IPS-18a (cell line): ENCODE data around the gene SNX8.

Source experiments
- H3K27ac ChIP-seq: one replicate; pipeline ENCODE4 v1.5.1; 2013; ENCODE audit warnings: low read length
- H3K27me3 ChIP-seq: one replicate; pipeline ENCODE4 v1.6.1; 2013; ENCODE audit warnings: mild to moderate bottlenecking, low read length; ENCODE audit not compliant: control insufficient read depth, insufficient read depth
- H3K36me3 ChIP-seq: one replicate; pipeline ENCODE4 v1.6.1; 2013; ENCODE audit warnings: low read depth, low read length; ENCODE audit not compliant: control insufficient read depth
- H3K4me1 ChIP-seq: one replicate; pipeline ENCODE4 v1.6.1; 2013; ENCODE audit warnings: low read depth, low read length; ENCODE audit not compliant: control insufficient read depth
- H3K4me3 ChIP-seq: one replicate; pipeline ENCODE4 v1.5.1; 2013; ENCODE audit warnings: low read length
- H3K9ac ChIP-seq: one replicate; pipeline ENCODE4 v1.6.1; 2013; ENCODE audit warnings: mild to moderate bottlenecking, low read length, moderate library complexity
- H3K9me3 ChIP-seq: one replicate; pipeline ENCODE4 v1.6.1; 2013; ENCODE audit warnings: low read depth, low read length; ENCODE audit not compliant: control insufficient read depth

The SNX8 gene

DNA sequence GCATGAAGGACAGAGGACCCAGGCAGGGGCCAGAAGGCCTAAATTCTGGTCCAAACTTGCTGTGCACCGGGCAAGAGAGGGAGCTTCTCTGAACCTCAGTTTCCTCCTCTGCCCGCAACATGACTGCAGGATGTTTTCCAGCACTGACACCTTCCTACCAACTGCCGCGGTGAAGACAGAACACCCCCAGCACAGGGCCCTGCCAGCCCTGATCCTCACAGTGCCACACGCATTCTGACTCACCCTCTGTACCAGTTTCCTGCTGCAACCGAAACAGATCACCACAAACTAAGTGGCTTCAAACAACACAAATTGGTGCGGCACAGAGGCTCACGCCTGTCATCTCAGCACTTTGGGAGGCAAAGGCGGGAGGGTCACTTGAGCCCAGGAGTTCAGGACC lies 99.6 kb downstream of the SNX8 start:
- peaks cover 68% of the 10 kb centered on the region for H3K36me3 ChIP-seq
- no peak overlapping the region for H3K4me3 ChIP-seq
- H3K9me3 ChIP-seq: no peaks in the 10 kb centered on the region
- no peaks in the 10 kb centered on the region for H3K4me1 ChIP-seq
- H3K27me3 ChIP-seq: no peaks in the 10 kb centered on the region
- H3K9ac ChIP-seq: no peak overlapping the region
- no peak overlapping the region for H3K27ac ChIP-seq

DNA sequence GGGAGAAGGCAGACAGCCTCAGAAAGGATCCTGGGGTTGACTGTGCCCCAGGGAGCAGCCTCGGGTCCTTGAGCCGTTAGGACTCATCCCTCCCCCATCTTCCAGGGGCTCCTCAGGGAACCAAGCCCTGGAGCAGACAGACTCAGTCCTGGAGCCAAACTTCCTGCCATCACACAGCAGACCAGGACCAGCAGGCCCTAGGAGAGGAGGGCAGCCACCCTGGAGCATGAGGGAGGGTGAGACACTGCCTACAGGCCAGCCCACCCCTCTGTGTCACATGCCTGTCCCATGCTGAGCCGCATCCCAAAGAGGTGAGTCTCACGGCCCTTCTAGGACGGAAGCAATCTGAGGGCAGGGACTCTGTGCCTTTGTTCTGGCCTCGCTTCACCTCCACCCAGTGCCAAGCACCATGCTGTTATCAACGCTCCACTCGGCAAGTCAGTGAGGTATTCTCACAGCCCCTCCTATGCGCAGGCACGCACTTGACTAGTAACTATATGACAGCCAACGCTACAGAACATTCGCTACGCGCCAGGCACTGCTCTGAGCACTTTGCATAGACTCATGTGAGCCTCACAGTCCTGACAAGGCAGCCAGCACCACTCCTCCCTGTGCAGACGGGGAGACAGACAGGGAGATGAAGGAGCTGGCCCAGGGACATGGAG lies 100.6 kb downstream of the SNX8 start:
- H3K9me3 ChIP-seq: no peaks in the 10 kb centered on the region
- no peak overlapping the region for H3K27ac ChIP-seq
- H3K4me3 ChIP-seq: no peak overlapping the region
- no peaks in the 10 kb centered on the region for H3K27me3 ChIP-seq
- no peak overlapping the region for H3K9ac ChIP-seq
- no peaks in the 10 kb centered on the region for H3K4me1 ChIP-seq
- peaks cover 68% of the 10 kb centered on the region for H3K36me3 ChIP-seq

DNA sequence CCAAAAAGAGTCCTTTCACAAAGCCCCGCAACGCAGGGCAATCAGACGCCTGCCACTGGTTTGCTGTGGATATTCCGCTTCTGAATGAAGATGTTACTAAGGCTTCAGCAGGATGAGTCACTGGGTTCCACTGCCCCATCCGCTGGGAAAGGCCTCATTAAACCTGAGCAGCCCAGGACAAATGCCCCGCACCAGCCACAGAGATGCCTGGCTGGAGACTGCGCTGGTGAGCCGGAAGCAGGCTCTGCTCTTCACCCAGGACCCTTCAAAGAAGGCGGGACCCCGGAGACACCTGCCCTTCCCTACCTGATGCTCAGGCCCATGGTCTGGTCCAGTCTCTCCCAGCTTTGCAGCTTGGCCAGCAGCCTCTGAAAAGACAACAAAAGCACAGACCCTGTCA lies 101.3 kb downstream of the SNX8 start:
- H3K9me3 ChIP-seq: no peaks in the 10 kb centered on the region
- no peak overlapping the region for H3K27ac ChIP-seq
- no peaks in the 10 kb centered on the region for H3K27me3 ChIP-seq
- H3K36me3 ChIP-seq: peaks cover 69% of the 10 kb centered on the region
- no peak overlapping the region for H3K4me3 ChIP-seq
- no peak overlapping the region for H3K9ac ChIP-seq
- no peaks in the 10 kb centered on the region for H3K4me1 ChIP-seq

DNA sequence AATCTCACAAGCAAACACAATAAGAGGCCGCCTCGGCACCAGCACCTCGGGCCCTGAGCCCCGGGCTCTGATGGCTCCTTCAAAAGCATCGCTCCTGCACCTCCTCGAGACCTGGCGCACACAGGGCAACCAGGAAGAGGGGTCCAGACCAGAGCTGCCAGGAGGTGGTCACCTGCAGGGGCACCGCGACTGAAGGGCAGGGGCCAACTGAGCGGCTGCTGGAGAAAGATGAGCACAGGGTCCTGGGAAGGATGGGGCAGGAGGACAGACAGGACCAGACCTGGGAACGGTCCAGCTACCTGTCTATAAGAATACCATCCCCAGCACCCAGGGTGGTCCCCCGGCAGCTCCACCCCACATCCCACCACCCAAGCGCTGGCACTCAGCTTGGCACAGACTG lies 102.3 kb downstream of the SNX8 start:
- no peaks in the 10 kb centered on the region for H3K27me3 ChIP-seq
- no peaks in the 10 kb centered on the region for H3K9me3 ChIP-seq
- no peaks in the 10 kb centered on the region for H3K4me1 ChIP-seq
- H3K4me3 ChIP-seq: no peak overlapping the region
- peaks cover 69% of the 10 kb centered on the region for H3K36me3 ChIP-seq
- no peak overlapping the region for H3K27ac ChIP-seq
- H3K9ac ChIP-seq: no peak overlapping the region

DNA sequence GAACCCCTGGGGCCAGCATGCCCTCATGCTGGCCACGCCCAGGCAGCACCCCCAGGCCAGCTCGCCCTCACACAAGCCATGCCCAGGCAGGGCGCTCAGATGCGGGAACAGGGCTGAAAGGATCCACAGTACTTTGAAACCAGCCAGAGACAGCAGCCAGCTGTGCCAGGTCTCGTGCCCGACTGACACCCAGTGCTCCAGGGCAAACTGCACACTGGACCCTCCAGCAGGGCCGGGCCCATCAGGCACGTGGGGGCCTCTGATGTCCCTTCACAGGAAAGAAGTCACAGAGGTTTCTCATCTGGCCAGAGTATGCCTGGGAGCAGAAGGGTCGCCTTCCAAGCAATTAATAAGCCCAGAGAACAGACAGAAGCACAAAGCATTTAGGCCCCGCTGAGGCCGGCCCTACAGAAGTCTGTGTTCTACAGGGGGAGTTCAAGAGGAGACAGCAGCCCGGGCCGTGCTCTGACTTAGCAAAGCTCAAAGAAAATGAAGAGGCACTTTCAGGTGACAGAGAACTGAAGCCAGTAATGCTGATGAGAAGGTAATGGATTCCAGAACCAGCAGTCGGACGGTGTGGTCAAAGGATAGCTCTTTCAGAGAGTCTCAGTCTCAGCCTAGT lies 102.9 kb downstream of the SNX8 start:
- Histone ChIP-seq H3K4me1 (no peaks in the 10 kb centered on the region), H3K4me3 (no peak overlapping the region), H3K36me3 (peaks cover 66% of the 10 kb centered on the region), H3K9ac (no peak overlapping the region), H3K27me3 (no peaks in the 10 kb centered on the region), H3K27ac (no peak overlapping the region), H3K9me3 (no peaks in the 10 kb centered on the region)

DNA sequence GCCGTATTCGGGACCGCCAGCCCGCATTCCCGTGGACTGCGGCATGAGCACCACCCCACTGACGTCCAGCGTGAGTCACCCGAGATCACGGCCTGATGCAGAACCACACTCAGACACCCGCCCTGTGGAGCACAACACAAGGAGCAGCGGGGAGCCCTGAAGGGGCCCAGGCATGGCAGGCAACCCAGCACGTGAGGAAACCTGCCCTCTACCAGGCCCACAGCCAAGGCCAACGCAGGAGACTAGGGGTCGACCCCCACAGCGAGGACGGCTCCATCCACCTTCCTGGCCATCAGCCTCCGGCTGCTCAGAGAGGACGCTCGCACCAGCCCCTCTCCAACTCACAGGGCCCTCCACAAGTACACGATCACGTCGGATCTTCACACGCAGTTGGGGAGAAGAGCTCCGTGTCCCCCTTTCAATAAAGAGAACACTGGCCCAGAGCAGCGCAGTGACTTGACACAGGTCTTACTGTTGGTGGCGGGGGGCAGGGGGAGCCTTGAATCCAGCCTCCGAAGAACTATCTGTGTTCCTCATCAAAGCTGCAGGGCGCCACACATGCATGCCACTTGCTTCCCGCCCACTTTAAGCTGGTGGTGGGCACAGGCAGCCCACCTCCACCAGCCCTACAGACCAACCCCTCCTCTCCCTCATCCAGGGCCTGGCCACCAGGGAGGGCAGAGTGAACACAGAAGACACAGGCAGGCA lies 103.5 kb downstream of the SNX8 start:
- no peaks in the 10 kb centered on the region for H3K27me3 ChIP-seq
- H3K4me3 ChIP-seq: no peak overlapping the region
- H3K9me3 ChIP-seq: no peaks in the 10 kb centered on the region
- no peak overlapping the region for H3K27ac ChIP-seq
- no peaks in the 10 kb centered on the region for H3K4me1 ChIP-seq
- no peak overlapping the region for H3K9ac ChIP-seq
- H3K36me3 ChIP-seq: peaks cover 60% of the 10 kb centered on the region

DNA sequence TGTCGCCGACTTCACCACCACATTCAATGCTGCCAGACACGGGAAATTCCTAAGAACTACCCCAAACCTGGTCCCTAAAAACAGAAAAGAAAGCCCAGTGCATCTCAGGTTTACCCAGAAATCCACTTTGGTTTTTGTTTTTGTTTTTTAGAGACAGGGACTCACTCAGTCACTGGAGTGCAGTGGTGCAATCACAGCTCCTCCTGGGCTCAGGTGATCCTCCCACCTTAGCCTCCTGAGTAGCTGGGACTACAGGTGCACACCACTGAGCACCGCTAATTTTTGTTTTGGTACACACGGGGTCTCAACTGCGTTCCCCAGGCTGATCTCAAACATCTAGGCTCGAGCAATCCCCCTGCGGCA lies 104.3 kb downstream of the SNX8 start:
- peaks cover 54% of the 10 kb centered on the region for H3K36me3 ChIP-seq
- no peak overlapping the region for H3K27ac ChIP-seq
- H3K9ac ChIP-seq: no peak overlapping the region

DNA sequence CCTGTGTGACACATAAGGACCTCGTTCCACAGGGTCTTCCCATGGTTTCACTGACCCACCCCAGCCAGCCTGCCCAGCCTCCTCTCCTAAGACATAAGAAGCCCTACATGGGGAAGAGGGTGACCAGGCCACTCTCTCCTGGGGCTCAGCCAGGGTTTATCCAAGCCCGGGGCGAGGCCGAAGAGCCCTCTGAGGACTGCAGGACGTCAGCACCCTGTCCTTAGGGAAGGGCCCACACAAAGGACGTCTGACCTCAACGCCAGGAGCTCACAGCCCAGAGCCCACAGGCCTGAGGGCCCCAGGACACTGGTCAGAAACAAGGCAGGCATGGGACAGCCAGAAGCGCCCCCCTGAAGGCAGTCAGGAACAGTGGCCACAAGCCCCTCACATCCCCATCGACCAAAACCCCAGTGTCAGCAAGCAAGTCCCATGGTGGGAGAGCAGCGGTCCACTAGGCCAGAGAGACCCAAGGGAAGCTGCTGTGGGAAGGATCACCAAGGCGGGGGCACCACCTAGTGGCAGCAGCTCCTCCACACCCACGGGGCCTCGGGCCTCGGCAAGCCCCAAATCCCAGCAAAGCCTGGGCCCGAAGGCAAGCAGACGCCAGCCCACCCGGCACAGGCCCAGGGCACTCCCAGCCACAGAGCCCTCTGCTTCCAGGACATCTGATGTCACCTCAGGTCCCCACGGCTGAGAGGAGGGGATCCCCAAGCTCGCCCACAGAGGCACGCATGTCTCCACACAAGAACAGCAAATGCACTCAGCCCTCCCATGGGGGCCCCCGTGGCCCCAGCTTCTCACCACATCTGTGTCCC lies 104.9 kb downstream of the SNX8 start:
- Histone ChIP-seq H3K36me3 (peaks cover 53% of the 10 kb centered on the region), H3K9ac (no peak overlapping the region)

More for the DNA sequence above, 104.3 kb downstream of the SNX8 start:
- Histone ChIP-seq H3K27me3 (no peaks in the 10 kb centered on the region), H3K4me3 (no peak overlapping the region), H3K9me3 (no peaks in the 10 kb centered on the region), H3K4me1 (no peaks in the 10 kb centered on the region)

DNA sequence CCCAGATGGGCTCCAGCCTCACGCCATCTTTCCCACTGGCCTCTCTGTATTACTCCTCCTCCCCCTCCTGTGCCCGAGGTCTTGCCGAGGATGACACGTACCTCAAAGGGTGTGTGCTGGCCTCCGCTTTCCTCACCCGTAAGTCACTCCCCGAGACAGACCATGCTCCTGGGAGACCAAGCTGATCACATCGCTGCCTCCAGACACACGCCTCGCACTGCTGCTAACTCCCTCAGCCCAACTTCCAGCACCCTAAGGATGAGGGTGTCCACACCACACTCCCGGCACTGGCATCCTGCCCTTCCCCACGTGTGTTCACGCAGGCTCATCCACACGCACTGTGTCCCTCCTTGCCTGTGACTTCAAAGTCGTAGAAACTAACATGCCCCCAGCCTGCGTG lies 105.5 kb downstream of the SNX8 start:
- Histone ChIP-seq H3K9me3 (no peaks in the 10 kb centered on the region), H3K4me1 (no peaks in the 10 kb centered on the region), H3K27ac (no peak overlapping the region), H3K27me3 (no peaks in the 10 kb centered on the region), H3K36me3 (peaks cover 52% of the 10 kb centered on the region), H3K4me3 (no peak overlapping the region), H3K9ac (no peak overlapping the region)

More for the DNA sequence above, 104.9 kb downstream of the SNX8 start:
- no peak overlapping the region for H3K27ac ChIP-seq
- no peak overlapping the region for H3K4me3 ChIP-seq
- H3K27me3 ChIP-seq: no peaks in the 10 kb centered on the region
- no peaks in the 10 kb centered on the region for H3K4me1 ChIP-seq
- no peaks in the 10 kb centered on the region for H3K9me3 ChIP-seq

DNA sequence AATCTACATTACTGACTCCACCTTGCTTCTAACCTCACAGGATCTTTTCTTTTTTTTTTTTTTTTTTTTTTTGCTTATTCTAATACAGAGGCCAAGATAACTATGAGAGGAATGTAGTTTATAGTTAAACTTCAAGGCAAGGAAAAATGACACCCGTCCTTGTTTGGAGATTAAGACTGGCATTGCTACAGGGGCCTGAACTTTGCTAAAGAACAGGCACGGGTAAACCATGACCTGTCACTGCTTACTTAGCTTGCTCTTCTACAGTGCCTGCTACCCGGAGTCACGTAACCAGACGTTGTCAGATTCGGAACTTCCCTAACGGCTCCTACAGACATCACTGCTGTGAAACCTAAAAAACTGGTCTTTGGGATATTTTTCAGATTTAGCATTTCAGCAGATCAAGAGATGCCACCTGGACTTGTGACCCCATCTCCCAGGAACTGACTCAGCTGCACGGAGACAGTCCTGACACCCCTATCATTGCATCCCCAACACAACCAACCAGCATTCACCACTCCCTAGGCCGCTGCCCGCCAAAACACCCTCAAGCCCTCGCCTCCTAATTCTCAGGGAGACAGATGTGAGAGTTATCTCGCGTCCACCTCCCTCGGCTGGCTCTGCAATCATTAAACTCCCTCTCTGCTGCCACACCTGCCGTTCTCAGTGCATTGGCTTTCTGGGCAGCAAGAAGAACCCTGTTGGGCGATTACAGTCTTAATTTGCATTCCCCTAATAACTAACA lies 109.0 kb downstream of the SNX8 start:
- Histone ChIP-seq H3K4me3 (no peak overlapping the region), H3K27me3 (no peaks in the 10 kb centered on the region), H3K9ac (no peak overlapping the region), H3K27ac (no peak overlapping the region), H3K9me3 (no peaks in the 10 kb centered on the region), H3K36me3 (peaks cover 28% of the 10 kb centered on the region), H3K4me1 (no peaks in the 10 kb centered on the region)

DNA sequence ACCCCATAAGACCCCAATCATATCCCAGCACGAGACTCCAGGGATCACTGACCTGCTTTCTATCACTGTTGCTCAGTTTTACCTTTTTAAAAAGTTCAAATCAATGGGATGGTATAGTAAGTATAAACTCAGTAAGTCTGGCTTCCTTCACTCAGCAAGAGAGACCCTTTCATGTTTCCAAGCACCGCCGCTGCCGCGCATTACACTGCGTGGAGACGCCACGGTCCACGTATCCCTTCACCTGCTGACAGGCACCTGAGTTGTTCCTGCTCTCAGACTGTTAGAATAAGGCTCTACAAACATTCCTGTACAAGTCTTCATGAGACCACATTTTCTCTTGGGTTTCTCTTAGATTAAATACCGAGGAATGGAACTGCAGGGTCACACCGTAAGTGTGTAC lies 109.8 kb downstream of the SNX8 start:
- Histone ChIP-seq H3K27me3 (no peaks in the 10 kb centered on the region), H3K9ac (no peak overlapping the region), H3K4me1 (no peaks in the 10 kb centered on the region), H3K9me3 (no peaks in the 10 kb centered on the region), H3K36me3 (peaks cover 28% of the 10 kb centered on the region), H3K27ac (no peak overlapping the region), H3K4me3 (no peak overlapping the region)
